ENCODE measurements around the gene ARF3. TPM values are rescaled to one million over a fixed set of nuclear protein-coding genes. Genes with fewer than 3 reads are reported as not detected.

The ARF3 gene
- total and polyA plus RNA-seq, 2 of the 13 experiments (the other 11 are each of a cell fraction or from before 2014, with no cell fraction given), result 53.8 to 57.9 TPM

DNA sequence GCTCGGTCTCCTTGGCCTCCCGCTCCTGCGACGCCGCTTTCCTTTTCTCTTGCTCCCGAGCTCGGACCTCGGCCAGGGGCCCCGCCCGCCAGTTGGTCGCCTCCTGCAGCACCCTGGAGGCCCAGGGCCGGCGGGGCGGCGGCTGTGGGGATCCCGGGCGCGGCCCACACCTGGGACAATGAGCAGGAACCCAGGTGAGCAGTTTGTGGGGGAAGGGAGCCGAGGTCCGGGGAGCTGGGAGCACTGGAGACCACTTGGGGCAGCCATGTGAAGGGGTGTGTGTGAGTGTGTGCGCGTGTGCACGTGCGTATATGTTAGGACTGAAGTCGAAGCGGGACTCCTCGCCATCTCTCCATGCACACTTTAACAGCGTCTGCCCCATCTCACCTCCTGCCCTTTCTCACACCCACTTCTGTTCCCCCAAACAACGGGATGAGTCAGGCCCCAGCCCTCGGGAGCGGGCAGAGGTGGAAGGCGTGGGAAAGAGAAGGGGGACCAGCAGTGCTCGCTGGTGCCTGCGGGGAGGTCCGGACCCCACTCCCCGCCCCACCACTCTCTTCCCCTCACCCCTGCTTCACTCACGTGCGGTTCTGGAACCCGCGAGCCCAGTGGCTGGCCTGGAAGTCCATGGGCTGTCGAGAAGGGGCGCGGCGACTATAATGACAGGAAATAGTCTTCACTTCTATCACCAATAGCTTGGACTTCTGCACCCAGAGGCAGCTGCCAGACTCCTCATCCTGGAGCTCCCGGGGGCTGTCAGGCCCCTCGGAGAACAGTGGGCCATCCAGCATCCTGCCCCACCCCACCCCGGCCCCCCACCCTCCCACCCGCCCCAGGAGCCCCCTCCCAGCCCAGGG lies 41.4 kb upstream of the ARF3 start (continued):
- no peak for TF ChIP-seq HDAC6 (IDR thresholded peaks at IDR 0.05; ENCODE audit: low read depth, low read length)
- TF ChIP-seq ZFP62 (CRISPR knock-in tag; IDR thresholded peaks at IDR 0.05), result no peak
- TF ChIP-seq MTF1 (CRISPR knock-in tag; IDR thresholded peaks at IDR 0.05), result peak; percentile 74; the same call in 1 of the 2 replicates
- no peak; the same call in 1 of the 2 replicates for TF ChIP-seq ZZZ3 (CRISPR knock-in tag; IDR thresholded peaks at IDR 0.05; ENCODE audit: borderline replicate concordance)
- TF ChIP-seq EED (CRISPR knock-in tag; IDR thresholded peaks at IDR 0.05), result peak; percentile 96
- TF ChIP-seq ZNF720 (CRISPR knock-in tag; IDR thresholded peaks at IDR 0.05), result no peak
- no peak for TF ChIP-seq CEBPG (CRISPR knock-in tag; IDR thresholded peaks at IDR 0.05)
- TF ChIP-seq, protein P1, sequence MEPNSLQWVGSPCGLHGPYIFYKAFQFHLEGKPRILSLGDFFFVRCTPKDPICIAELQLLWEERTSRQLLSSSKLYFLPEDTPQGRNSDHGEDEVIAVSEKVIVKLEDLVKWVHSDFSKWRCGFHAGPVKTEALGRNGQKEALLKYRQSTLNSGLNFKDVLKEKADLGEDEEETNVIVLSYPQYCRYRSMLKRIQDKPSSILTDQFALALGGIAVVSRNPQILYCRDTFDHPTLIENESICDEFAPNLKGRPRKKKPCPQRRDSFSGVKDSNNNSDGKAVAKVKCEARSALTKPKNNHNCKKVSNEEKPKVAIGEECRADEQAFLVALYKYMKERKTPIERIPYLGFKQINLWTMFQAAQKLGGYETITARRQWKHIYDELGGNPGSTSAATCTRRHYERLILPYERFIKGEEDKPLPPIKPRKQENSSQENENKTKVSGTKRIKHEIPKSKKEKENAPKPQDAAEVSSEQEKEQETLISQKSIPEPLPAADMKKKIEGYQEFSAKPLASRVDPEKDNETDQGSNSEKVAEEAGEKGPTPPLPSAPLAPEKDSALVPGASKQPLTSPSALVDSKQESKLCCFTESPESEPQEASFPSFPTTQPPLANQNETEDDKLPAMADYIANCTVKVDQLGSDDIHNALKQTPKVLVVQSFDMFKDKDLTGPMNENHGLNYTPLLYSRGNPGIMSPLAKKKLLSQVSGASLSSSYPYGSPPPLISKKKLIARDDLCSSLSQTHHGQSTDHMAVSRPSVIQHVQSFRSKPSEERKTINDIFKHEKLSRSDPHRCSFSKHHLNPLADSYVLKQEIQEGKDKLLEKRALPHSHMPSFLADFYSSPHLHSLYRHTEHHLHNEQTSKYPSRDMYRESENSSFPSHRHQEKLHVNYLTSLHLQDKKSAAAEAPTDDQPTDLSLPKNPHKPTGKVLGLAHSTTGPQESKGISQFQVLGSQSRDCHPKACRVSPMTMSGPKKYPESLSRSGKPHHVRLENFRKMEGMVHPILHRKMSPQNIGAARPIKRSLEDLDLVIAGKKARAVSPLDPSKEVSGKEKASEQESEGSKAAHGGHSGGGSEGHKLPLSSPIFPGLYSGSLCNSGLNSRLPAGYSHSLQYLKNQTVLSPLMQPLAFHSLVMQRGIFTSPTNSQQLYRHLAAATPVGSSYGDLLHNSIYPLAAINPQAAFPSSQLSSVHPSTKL (CRISPR knock-in tag; IDR thresholded peaks at IDR 0.05), result peak; percentile 40; the same call in 1 of the 2 replicates
- TF ChIP-seq, protein P2, sequence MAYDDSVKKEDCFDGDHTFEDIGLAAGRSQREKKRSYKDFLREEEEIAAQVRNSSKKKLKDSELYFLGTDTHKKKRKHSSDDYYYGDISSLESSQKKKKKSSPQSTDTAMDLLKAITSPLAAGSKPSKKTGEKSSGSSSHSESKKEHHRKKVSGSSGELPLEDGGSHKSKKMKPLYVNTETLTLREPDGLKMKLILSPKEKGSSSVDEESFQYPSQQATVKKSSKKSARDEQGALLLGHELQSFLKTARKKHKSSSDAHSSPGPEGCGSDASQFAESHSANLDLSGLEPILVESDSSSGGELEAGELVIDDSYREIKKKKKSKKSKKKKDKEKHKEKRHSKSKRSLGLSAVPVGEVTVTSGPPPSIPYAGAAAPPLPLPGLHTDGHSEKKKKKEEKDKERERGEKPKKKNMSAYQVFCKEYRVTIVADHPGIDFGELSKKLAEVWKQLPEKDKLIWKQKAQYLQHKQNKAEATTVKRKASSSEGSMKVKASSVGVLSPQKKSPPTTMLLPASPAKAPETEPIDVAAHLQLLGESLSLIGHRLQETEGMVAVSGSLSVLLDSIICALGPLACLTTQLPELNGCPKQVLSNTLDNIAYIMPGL (CRISPR knock-in tag; IDR thresholded peaks at IDR 0.05; ENCODE audit: borderline replicate concordance in 1 of 2, low read depth in 1 of 2), result no peak
- TF ChIP-seq, protein P3, sequence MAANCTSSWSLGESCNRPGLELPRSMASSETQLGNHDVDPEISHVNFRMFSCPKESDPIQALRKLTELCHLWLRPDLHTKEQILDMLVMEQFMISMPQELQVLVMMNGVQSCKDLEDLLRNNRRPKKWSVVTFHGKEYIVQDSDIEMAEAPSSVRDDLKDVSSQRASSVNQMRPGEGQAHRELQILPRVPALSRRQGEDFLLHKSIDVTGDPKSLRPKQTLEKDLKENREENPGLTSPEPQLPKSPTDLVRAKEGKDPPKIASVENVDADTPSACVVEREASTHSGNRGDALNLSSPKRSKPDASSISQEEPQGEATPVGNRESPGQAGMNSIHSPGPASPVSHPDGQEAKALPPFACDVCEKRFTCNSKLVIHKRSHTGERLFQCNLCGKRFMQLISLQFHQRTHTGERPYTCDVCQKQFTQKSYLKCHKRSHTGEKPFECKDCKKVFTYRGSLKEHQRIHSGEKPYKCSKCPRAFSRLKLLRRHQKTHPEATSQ (CRISPR knock-in tag; IDR thresholded peaks at IDR 0.05; ENCODE audit: borderline replicate concordance), result no peak
- no peak for TF ChIP-seq ZNF83 (CRISPR knock-in tag; IDR thresholded peaks at IDR 0.05; ENCODE audit: borderline replicate concordance)
- 0 out of 2 replicates have a peak, but pooled peaks have one; percentile 48 for TF ChIP-seq ZNF572 (CRISPR knock-in tag; IDR thresholded peaks at IDR 0.05)
- TF ChIP-seq NFKBIZ (CRISPR knock-in tag; IDR thresholded peaks at IDR 0.05), result no peak
- TF ChIP-seq CCAR2 (optimal IDR thresholded peaks at IDR 0.05; ENCODE audit: low read depth, low read length), result no peak
- no peak for TF ChIP-seq ZNF7 (CRISPR knock-in tag; IDR thresholded peaks at IDR 0.05)
- no peak for TF ChIP-seq ZNF724P (CRISPR knock-in tag; IDR thresholded peaks at IDR 0.05; ENCODE audit: borderline replicate concordance)
- no peak for TF ChIP-seq FOXA3 (CRISPR knock-in tag; IDR thresholded peaks at IDR 0.05)
- TF ChIP-seq, protein P4, sequence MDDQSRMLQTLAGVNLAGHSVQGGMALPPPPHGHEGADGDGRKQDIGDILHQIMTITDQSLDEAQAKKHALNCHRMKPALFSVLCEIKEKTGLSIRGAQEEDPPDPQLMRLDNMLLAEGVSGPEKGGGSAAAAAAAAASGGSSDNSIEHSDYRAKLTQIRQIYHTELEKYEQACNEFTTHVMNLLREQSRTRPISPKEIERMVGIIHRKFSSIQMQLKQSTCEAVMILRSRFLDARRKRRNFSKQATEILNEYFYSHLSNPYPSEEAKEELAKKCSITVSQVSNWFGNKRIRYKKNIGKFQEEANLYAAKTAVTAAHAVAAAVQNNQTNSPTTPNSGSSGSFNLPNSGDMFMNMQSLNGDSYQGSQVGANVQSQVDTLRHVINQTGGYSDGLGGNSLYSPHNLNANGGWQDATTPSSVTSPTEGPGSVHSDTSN (CRISPR knock-in tag; IDR thresholded peaks at IDR 0.05; ENCODE audit: borderline replicate concordance), result no peak; the same call in 1 of the 2 replicates
- TF ChIP-seq ZFP41 (CRISPR knock-in tag; IDR thresholded peaks at IDR 0.05; ENCODE audit: borderline replicate concordance), result peak; percentile 79; the same call in 1 of the 2 replicates

Data from HepG2 (cell line).